HEK293 (cell line): Measurements from ENCODE around the gene BCAT1.
"Not testable (repeated sequence)": the region's sequence is repeated elsewhere in the genome, so short reads cannot be mapped to it uniquely, and the experiment has no call there.

Source experiments
- CTCF ChIA-PET: fragments of 350-600 bp; formaldehyde crosslinking; extraction: SDS; loops from one replicate; lab custom pipeline; 2021; ENCODE audit warnings: antibody characterized with exemption; lab: Yijun Ruan, JAX
- POLR2A ChIA-PET: fragments of 300-600 bp; formaldehyde crosslinking; extraction: SDS; loops from one replicate; lab custom pipeline; 2020; ENCODE audit warnings: antibody characterized with exemption, inconsistent platforms; lab: Yijun Ruan, JAX
- H3K27ac ChIP-seq: fragments of 200-500 bp; sonication (Bioruptor generic); 2 replicates; pipeline ENCODE4 v1.5.1; 2014; ENCODE audit warnings: low read depth, low read length, control low read depth, inconsistent platforms; ENCODE audit errors: extremely low read depth
- H3K36me3 ChIP-seq, 2 experiments: fragments of 200-500 bp in 1 of 2; sonication (Bioruptor generic) in 1 of 2; 1 replicate in 1 of 2; 2 replicates in 1 of 2; pipeline ENCODE4 v1.5.1; 2014 to 2017; ENCODE audit warnings: inconsistent platforms in 2 of 2, low read length in 2 of 2; ENCODE audit not compliant: control insufficient read depth in 2 of 2, insufficient read depth in 1 of 2
- H3K4me1 ChIP-seq: fragments of 200-500 bp; sonication (Bioruptor generic); 2 replicates; pipeline ENCODE4 v1.5.1; 2014; ENCODE audit warnings: mild to moderate bottlenecking, low read length, inconsistent platforms; ENCODE audit not compliant: control insufficient read depth, insufficient read depth
- H3K4me3 ChIP-seq: 2 replicates; pipeline ENCODE4 v1.5.1; 2011; ENCODE audit warnings: low read depth, mild to moderate bottlenecking, control low read depth, low read length, moderate library complexity
- H3K9me3 ChIP-seq: fragments of 200-500 bp; sonication (Bioruptor generic); 2 replicates; pipeline ENCODE4 v1.5.1; 2014; ENCODE audit warnings: low read depth, low read length, inconsistent platforms; ENCODE audit not compliant: control insufficient read depth, insufficient read depth
- BCL11A ChIP-seq: fragments of 450-650 bp; formaldehyde crosslinking; IDR thresholded peaks from 2 replicates; pipeline ENCODE4 v1.5.1; 2016; ENCODE audit warnings: low read depth, missing biosample characterization, missing genetic modification characterization
- HOXA7 ChIP-seq: sonication (generic); formaldehyde crosslinking; IDR thresholded peaks from 2 replicates; pipeline ENCODE4 v1.8.1; 2022; ENCODE audit warnings: missing genetic modification reagents, borderline replicate concordance
- TSHZ1 ChIP-seq: fragments of 450-650 bp; formaldehyde crosslinking; IDR thresholded peaks from 2 replicates; pipeline ENCODE4 v1.5.1; 2016; ENCODE audit warnings: missing biosample characterization, missing genetic modification characterization, borderline replicate concordance
- ZBTB20 ChIP-seq: fragments of 450-650 bp; formaldehyde crosslinking; IDR thresholded peaks from 2 replicates; pipeline ENCODE4 v1.5.1; 2016; ENCODE audit warnings: missing biosample characterization, missing genetic modification characterization
- ZFHX2 ChIP-seq: fragments of 450-650 bp; formaldehyde crosslinking; conservative IDR thresholded peaks from 2 replicates; pipeline ENCODE4 v1.5.1; 2016; ENCODE audit warnings: missing biosample characterization, missing genetic modification characterization
- ZFP69B ChIP-seq: fragments of 450-650 bp; formaldehyde crosslinking; IDR thresholded peaks from 2 replicates; pipeline ENCODE4 v1.5.1; 2016; ENCODE audit warnings: missing biosample characterization, missing genetic modification characterization
- ZNF140 ChIP-seq: fragments of 450-650 bp; formaldehyde crosslinking; IDR thresholded peaks from 2 replicates; pipeline ENCODE4 v1.5.1; 2016; ENCODE audit warnings: missing biosample characterization, missing genetic modification characterization
- ZNF2 ChIP-seq: fragments of 450-650 bp; formaldehyde crosslinking; IDR thresholded peaks from 2 replicates; pipeline ENCODE4 v1.5.1; 2016; ENCODE audit warnings: missing biosample characterization, missing genetic modification characterization
- ZNF239 ChIP-seq: fragments of 450-650 bp; formaldehyde crosslinking; IDR thresholded peaks from 2 replicates; pipeline ENCODE4 v1.5.1; 2016; ENCODE audit warnings: missing biosample characterization, missing genetic modification characterization
- ZNF354C ChIP-seq: fragments of 450-650 bp; formaldehyde crosslinking; IDR thresholded peaks from 2 replicates; pipeline ENCODE4 v1.5.1; 2016; ENCODE audit warnings: missing biosample characterization, missing genetic modification characterization, low read depth, borderline replicate concordance
- ZNF571 ChIP-seq: fragments of 450-650 bp; formaldehyde crosslinking; IDR thresholded peaks from 2 replicates; pipeline ENCODE4 v1.5.0; 2017; ENCODE audit warnings: missing biosample characterization, missing genetic modification characterization
- ZNF639 ChIP-seq: fragments of 450-650 bp; formaldehyde crosslinking; IDR thresholded peaks from 2 replicates; pipeline ENCODE4 v1.5.1; 2016; ENCODE audit warnings: missing biosample characterization, missing genetic modification characterization
- ZNF747 ChIP-seq: fragments of 450-650 bp; formaldehyde crosslinking; IDR thresholded peaks from 2 replicates; pipeline ENCODE4 v1.5.1; 2016; ENCODE audit warnings: missing biosample characterization, missing genetic modification characterization
- ZNF843 ChIP-seq: fragments of 450-650 bp; formaldehyde crosslinking; IDR thresholded peaks from 2 replicates; pipeline ENCODE4 v1.5.1; 2016; ENCODE audit warnings: missing biosample characterization, missing genetic modification characterization
- ZXDB ChIP-seq: fragments of 450-650 bp; formaldehyde crosslinking; IDR thresholded peaks from 2 replicates; pipeline ENCODE4 v1.5.1; 2016; ENCODE audit warnings: missing biosample characterization, missing genetic modification characterization

BCAT1 gene

GRCh38 chr12:24943947-24944600 lies 4.8 kb downstream of the BCAT1 start:
- ChIA-PET CTCF (no interaction called here), POLR2A (no interaction called here)
- Histone ChIP-seq H3K9me3 (no peaks in the 10 kb centered on the region), H3K36me3 (no peaks in the 10 kb centered on the region), H3K4me1 (0 out of 2 replicates have a peak, but pooled peaks cover 3% of the 10 kb centered on the region), H3K27ac (no peak overlapping the region), H3K4me3 (no peak overlapping the region)
- no peak for TF ChIP-seq ZNF140 (tag by site-specific recombination)
- no peak for TF ChIP-seq ZXDB
- no peak for TF ChIP-seq ZNF639 (tag by site-specific recombination)
- TF ChIP-seq ZBTB20 (tag by site-specific recombination) = 0 out of 2 replicates have a peak, but pooled peaks have one; percentile 16

GRCh38 chr12:24940157-24940556 lies 8.7 kb downstream of the BCAT1 start:
- Histone ChIP-seq H3K4me1 (no peaks in the 10 kb centered on the region), H3K36me3 (no peaks in the 10 kb centered on the region), H3K27ac (no peak overlapping the region), H3K9me3 (no peaks in the 10 kb centered on the region), H3K4me3 (no peak overlapping the region)
- CTCF ChIA-PET = interaction anchor here (0.9 kb wide), 1 partner anchor 9 kb away, joined by 3 read pairs; no protein-coding TSS in a partner anchor
- TF ChIP-seq ZNF354C = no peak
- no peak for TF ChIP-seq ZFP69B (tag by site-specific recombination)
- TF ChIP-seq ZNF571 = no peak
- TF ChIP-seq ZNF140 (tag by site-specific recombination) = no peak
- TF ChIP-seq ZNF843 (tag by site-specific recombination) = no peak
- TF ChIP-seq TSHZ1 (tag by site-specific recombination) = no peak
- no peak for TF ChIP-seq ZNF2 (tag by site-specific recombination)
- no peak for TF ChIP-seq BCL11A (tag by site-specific recombination)
- TF ChIP-seq ZFHX2 = no peak
- no peak for TF ChIP-seq HOXA7 (CRISPR knock-in tag)
- no peak for TF ChIP-seq ZNF239 (tag by site-specific recombination)
- TF ChIP-seq ZNF747 (tag by site-specific recombination) = no peak
- POLR2A ChIA-PET = no interaction called here

- H3K4me3 ChIP-seq, H3K9me3 ChIP-seq, H3K4me1 ChIP-seq, POLR2A ChIA-PET, H3K27ac ChIP-seq, H3K36me3 ChIP-seq: not testable (repeated sequence)
- CTCF ChIA-PET = interaction anchor here (0.6 to 0.9 kb wide), 2 partner anchors 9 to 217 kb away, joined by 3 to 4 read pairs; no protein-coding TSS in a partner anchor
Observed at GRCh38 chr12:24939551-24939950, 9.3 kb downstream of the BCAT1 start.
